Vagina (tissue), 2 donors: ENCODE data around the gene MAT2A.

Experiments
- POLR2AphosphoS5 ChIP-seq, 2 donors: sonication (generic); formaldehyde crosslinking; IDR thresholded peaks; one replicate each; pipeline ENCODE4 v1.9.0; 2017; ENCODE audit warnings: antibody characterized with exemption in 2 of 2, mild to moderate bottlenecking in 2 of 2, low read depth in 1 of 2; ENCODE audit not compliant: insufficient read depth in 1 of 2
- TF ChIP-seq, protein P1 (sequence below), 3 experiments: fragments of 450-650 bp in 2 of 3; fragments of 200-600 bp in 1 of 3; sonication (generic) in 1 of 3; IDR thresholded peaks; one replicate each; pipeline ENCODE4 v1.5.1; 2017 to 2019; ENCODE audit warnings: antibody characterized with exemption in 3 of 3, mild to moderate bottlenecking in 2 of 3, moderate library complexity in 2 of 3

DNA sequence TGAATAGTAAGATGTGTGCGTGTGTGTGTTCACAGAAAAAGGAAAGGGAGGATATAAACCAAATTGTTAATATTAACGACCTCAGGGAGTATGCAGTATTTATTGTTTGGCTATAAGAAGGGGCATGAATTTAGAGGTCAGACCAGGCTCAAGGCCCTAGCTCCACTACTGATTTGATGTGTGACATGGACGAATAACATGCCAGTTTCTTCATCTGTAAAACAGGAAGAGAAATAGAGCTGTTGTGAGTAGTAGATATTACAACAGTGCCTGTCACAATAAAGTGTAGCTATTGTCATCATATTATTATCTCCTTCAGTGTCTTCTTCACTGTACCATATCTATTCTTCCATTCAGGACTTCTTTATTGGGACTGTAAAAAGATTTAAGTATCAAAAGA lies 4.1 kb upstream of the MAT2A start:
- TF ChIP-seq, protein P1, sequence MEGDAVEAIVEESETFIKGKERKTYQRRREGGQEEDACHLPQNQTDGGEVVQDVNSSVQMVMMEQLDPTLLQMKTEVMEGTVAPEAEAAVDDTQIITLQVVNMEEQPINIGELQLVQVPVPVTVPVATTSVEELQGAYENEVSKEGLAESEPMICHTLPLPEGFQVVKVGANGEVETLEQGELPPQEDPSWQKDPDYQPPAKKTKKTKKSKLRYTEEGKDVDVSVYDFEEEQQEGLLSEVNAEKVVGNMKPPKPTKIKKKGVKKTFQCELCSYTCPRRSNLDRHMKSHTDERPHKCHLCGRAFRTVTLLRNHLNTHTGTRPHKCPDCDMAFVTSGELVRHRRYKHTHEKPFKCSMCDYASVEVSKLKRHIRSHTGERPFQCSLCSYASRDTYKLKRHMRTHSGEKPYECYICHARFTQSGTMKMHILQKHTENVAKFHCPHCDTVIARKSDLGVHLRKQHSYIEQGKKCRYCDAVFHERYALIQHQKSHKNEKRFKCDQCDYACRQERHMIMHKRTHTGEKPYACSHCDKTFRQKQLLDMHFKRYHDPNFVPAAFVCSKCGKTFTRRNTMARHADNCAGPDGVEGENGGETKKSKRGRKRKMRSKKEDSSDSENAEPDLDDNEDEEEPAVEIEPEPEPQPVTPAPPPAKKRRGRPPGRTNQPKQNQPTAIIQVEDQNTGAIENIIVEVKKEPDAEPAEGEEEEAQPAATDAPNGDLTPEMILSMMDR (IDR thresholded peaks at IDR 0.05): no peak
- no peak for TF ChIP-seq POLR2AphosphoS5 (IDR thresholded peaks at IDR 0.05; ENCODE audit: insufficient read depth in 1 of 2, low read depth in 1 of 2)
